Ovary (tissue), 9 donors: ENCODE measurements around the gene CTIF. TPM values are rescaled to one million over a fixed set of nuclear protein-coding genes. Genes with fewer than 3 reads are reported as not detected.

Experiments used
- DNase-seq, 5 donors: peaks; one replicate each; pipeline ENCODE4 v3.0.0-alpha.2; 2019 to 2020
- H3K27ac ChIP-seq, 2 donors: fragments of 200-600 bp; one replicate each; pipeline versions ENCODE4 v1.5.1 to v1.8.0; 2019 to 2022
- H3K27me3 ChIP-seq: fragments of 200-600 bp; one replicate; pipeline ENCODE4 v1.8.0; 2022
- H3K36me3 ChIP-seq: fragments of 200-600 bp; sonication (generic); one replicate; pipeline ENCODE4 v1.5.1; 2019
- H3K4me1 ChIP-seq: one replicate; pipeline ENCODE4 v1.8.1; 2013; ENCODE audit warnings: mild to moderate bottlenecking, moderate library complexity; ENCODE audit not compliant: insufficient read depth
- H3K4me3 ChIP-seq: fragments of 200-600 bp; sonication (generic); one replicate; pipeline ENCODE4 v1.5.1; 2017
- H3K9me3 ChIP-seq, 2 donors: fragments of 200-600 bp in 1 of 2; sonication (generic) in 1 of 2; one replicate each; pipeline versions ENCODE4 v1.5.1 to v1.8.1; 2013 to 2019; ENCODE audit warnings: mild to moderate bottlenecking in 1 of 2, moderate library complexity in 1 of 2
- CTCF ChIP-seq, 3 donors: fragments of 450-650 bp in 2 of 3; fragments of 200-600 bp in 1 of 3; IDR thresholded peaks; one replicate each; pipeline versions ENCODE4 v1.5.1 to v1.8.0; 2016 to 2022; ENCODE audit warnings: antibody characterized with exemption in 3 of 3, mild to moderate bottlenecking in 1 of 3
- EP300 ChIP-seq: sonication (generic); formaldehyde crosslinking; IDR thresholded peaks from one replicate; pipeline ENCODE4 v1.6.1; 2017; ENCODE audit warnings: antibody characterized with exemption
- POLR2A ChIP-seq: fragments of 450-650 bp; IDR thresholded peaks from one replicate; pipeline ENCODE4 v1.6.1; 2017; ENCODE audit warnings: antibody characterized with exemption, mild to moderate bottlenecking, moderate library complexity
- WGBS, 3 donors: extraction: QIAGEN DNeasy Blood & Tissue Kit in 1 of 3; methylation state at CpG; one replicate each; pipeline versions ENCODE4 v1.1.5 to v1.1.7; 2013 to 2017; 5-methylcytosine and 5-hydroxymethylcytosine counted together
- intact Hi-C, 4 donors: fragments of 100-400 bp; cut with DNase I; formaldehyde crosslinking; loops; one replicate each; pipeline versions ENCODE4 v1.11.0 to v1.15.1; 2022 to 2023
- polyA plus RNA-seq, 2 donors: library from polyadenylated mRNA; stranded (reverse); fragments of 200-250 nt in 1 of 2; fragments of 350-450 nt in 1 of 2; fragmentation: Illumina TruSeq in 1 of 2; extraction: RNeasy Lipid Tissue Mini Kit (QIAGEN cat#74804) in 1 of 2; gene quantifications; one replicate each; pipeline ENCODE4 v1.2.3, GENCODE V29; 2013 to 2014
- total RNA-seq, 7 donors: library from RNA; depleted of rRNA in 2 of 7; stranded (reverse); fragments of >200 nt in 2 of 7; fragmentation: NEBNext Ultra II Directional in 3 of 7; extraction: Animal tissue kit (Norgen Biotek cat#: 25700) in 3 of 7; gene quantifications; one replicate each; pipeline versions ENCODE4 v1.1.0 to v1.2.4, GENCODE V29; 2016 to 2023
- donor health status: DM: no; HTN: no; CAD: no; lungs with moderate emphysema.
- donor health status: DM: no; HTN: no; CAD: no.
- donor health status: Bipolar disorder and iron deficiency.
- donor health status: DM: yes; HTN: yes; CAD: no.
- donor health status: DM: no; HTN: no; CAD: no.
- donor health status: DM: yes; HTN: yes; CAD: no.

Gene CTIF
- total and polyA plus RNA-seq, 9 donors, result 18.5 to 94.1 (median 75.2) TPM

- no peaks in the 10 kb centered on the region for H3K27me3 ChIP-seq
- intact Hi-C loops, result no loop called here
- no peak overlapping the region for H3K27ac ChIP-seq
- H3K4me3 ChIP-seq, result no peak overlapping the region
- 92 to 95% (median 94%) methylated on average over 9 of the region's 9 CpGs for WGBS, 3 donors
- no peaks in the 10 kb centered on the region for H3K36me3 ChIP-seq
- DNase-seq, result peak in 2 of 5 donors; percentile 1 to 8
- TF ChIP-seq CTCF (IDR thresholded peaks at IDR 0.05) (no peak), POLR2A (no peak), EP300 (no peak)
- no peaks in the 10 kb centered on the region for H3K9me3 ChIP-seq
- H3K4me1 ChIP-seq, result peaks cover 15% of the 10 kb centered on the region
These were observed 292.4 kb downstream of the CTIF start for GRCh38 chr18:48831113-48831759.

- 85 to 92% (median 88%) methylated on average over 6 of the region's 6 CpGs for WGBS, 3 donors
- no peaks in the 10 kb centered on the region for H3K27me3 ChIP-seq
- no peak overlapping the region for H3K4me3 ChIP-seq
- H3K36me3 ChIP-seq, result no peaks in the 10 kb centered on the region
- intact Hi-C loops, result no loop called here
- H3K9me3 ChIP-seq, result no peaks in the 10 kb centered on the region
- H3K4me1 ChIP-seq, result peaks cover 13% of the 10 kb centered on the region
- H3K27ac ChIP-seq, result no peak overlapping the region
- TF ChIP-seq CTCF (IDR thresholded peaks at IDR 0.05) (no peak), EP300 (no peak), POLR2A (no peak)
- no peak for DNase-seq
These were observed 293.0 kb downstream of the CTIF start for GRCh38 chr18:48831802-48832201.

- intact Hi-C loops, result no loop called here
- Histone ChIP-seq H3K27ac (no peak overlapping the region), H3K9me3 (no peaks in the 10 kb centered on the region), H3K4me3 (no peak overlapping the region), H3K36me3 (no peaks in the 10 kb centered on the region), H3K4me1 (peaks cover 12% of the 10 kb centered on the region), H3K27me3 (no peaks in the 10 kb centered on the region)
- TF ChIP-seq EP300 (no peak), CTCF (IDR thresholded peaks at IDR 0.05) (no peak), POLR2A (no peak)
- 81 to 86% (median 85%) methylated on average over 16 of the region's 16 CpGs for WGBS, 3 donors
- DNase-seq, result peak in 2 of 5 donors; percentile 20 to 36
These were observed 294.3 kb downstream of the CTIF start for GRCh38 chr18:48832938-48833700.

GRCh38 chr18:48833701-48834412 lies 295.0 kb downstream of the CTIF start:
- H3K27me3 ChIP-seq, result no peaks in the 10 kb centered on the region
- 76 to 79% (median 77%) methylated on average over 13 of the region's 13 CpGs for WGBS, 3 donors
- no peak overlapping the region for H3K4me3 ChIP-seq

More at GRCh38 chr18:48833701-48834412, 295.0 kb downstream of the CTIF start:
- Histone ChIP-seq H3K9me3 (no peaks in the 10 kb centered on the region), H3K36me3 (no peaks in the 10 kb centered on the region), H3K27ac (no peak overlapping the region), H3K4me1 (peaks cover 10% of the 10 kb centered on the region)
- peak in 1 of 5 donors; percentile 10 for DNase-seq
- intact Hi-C loops, result no loop called here
- TF ChIP-seq EP300 (no peak), POLR2A (no peak)
